Hematopoietic multipotent progenitor cell (in vitro differentiated cells): ENCODE data around the gene CCDC12. TPM values are rescaled to one million over a fixed set of nuclear protein-coding genes. Genes with fewer than 3 reads are reported as not detected.

Experiments used
- DNase-seq, 3 donors: peaks; one replicate each; pipeline ENCODE4 v3.0.0-alpha.2; 2011 to 2015; ENCODE audit warnings: low read depth in 2 of 3, low spot score in 2 of 3
- total RNA-seq: library from RNA; depleted of rRNA; stranded (reverse); fragments of >200 nt; gene quantifications from one replicate; pipeline ENCODE4 v1.2.3, GENCODE V29; 2012

The CCDC12 gene
- total RNA-seq, 1 donor, result 41.7 TPM

GRCh38 chr3:46943237-46944187, 33.0 kb downstream of the CCDC12 start:
- DNase-seq, result no peak

- DNase-seq, result no peak
These were observed 33.9 kb downstream of the CCDC12 start for GRCh38 chr3:46942481-46943236.

- DNase-seq, result no peak
These were observed 34.5 kb downstream of the CCDC12 start for GRCh38 chr3:46942076-46942475.

- no peak for DNase-seq
These were observed 36.7 kb downstream of the CCDC12 start for GRCh38 chr3:46939578-46940445.

GRCh38 chr3:46938118-46938517, 38.4 kb downstream of the CCDC12 start:
- no peak for DNase-seq

- DNase-seq, result no peak
These were observed 39.8 kb downstream of the CCDC12 start for GRCh38 chr3:46936733-46937250.

- DNase-seq, result no peak
These were observed 40.5 kb downstream of the CCDC12 start for GRCh38 chr3:46935989-46936558.

- DNase-seq, result no peak
These were observed 41.2 kb downstream of the CCDC12 start for GRCh38 chr3:46935168-46935858.

GRCh38 chr3:46934498-46935167, 41.9 kb downstream of the CCDC12 start:
- no peak for DNase-seq

GRCh38 chr3:46934072-46934471, 42.5 kb downstream of the CCDC12 start:
- DNase-seq, result no peak

- no peak for DNase-seq
These were observed 43.3 kb downstream of the CCDC12 start for GRCh38 chr3:46933261-46933660.

- no peak for DNase-seq
These were observed 43.9 kb downstream of the CCDC12 start for GRCh38 chr3:46932455-46933225.

GRCh38 chr3:46931631-46932331, 44.8 kb downstream of the CCDC12 start:
- peak in 1 of 3 donors; percentile 67 for DNase-seq

- DNase-seq, result no peak
These were observed 45.6 kb downstream of the CCDC12 start for GRCh38 chr3:46930945-46931403.

- peak in 1 of 3 donors; percentile 36 for DNase-seq
These were observed 46.2 kb downstream of the CCDC12 start for GRCh38 chr3:46930166-46930944.

GRCh38 chr3:46929324-46929723, 47.2 kb downstream of the CCDC12 start:
- DNase-seq, result peak in 1 of 3 donors; percentile 72

GRCh38 chr3:46928282-46928681, 48.3 kb downstream of the CCDC12 start:
- DNase-seq, result peak in 1 of 3 donors; percentile 58
